K562 (cell line): ENCODE results near the gene SFI1. TPM values are rescaled to one million over a fixed set of nuclear protein-coding genes. Genes with fewer than 3 reads are reported as not detected.

ENCODE experiments used
- COPS2 ChIP-seq: fragments of 450-650 bp; conservative IDR thresholded peaks from 2 replicates; pipeline ENCODE4 v1.6.1; 2016; ENCODE audit warnings: mild to moderate bottlenecking, moderate library complexity
- FUS ChIP-seq: fragments of 200-400 bp; formaldehyde crosslinking; optimal IDR thresholded peaks from 2 replicates; pipeline ENCODE3; 2017; ENCODE audit warnings: low read depth, low read length
- POLR2G ChIP-seq: fragments of 200-400 bp; formaldehyde crosslinking; IDR thresholded peaks from 2 replicates; pipeline ENCODE4 v1.6.1; 2017; ENCODE audit warnings: low read depth, mild to moderate bottlenecking, antibody characterized with exemption, low read length, moderate library complexity
- POU5F1 ChIP-seq: fragments of 150-350 bp; IDR thresholded peaks from 2 replicates; pipeline ENCODE4 v1.6.1; 2014; ENCODE audit warnings: borderline replicate concordance, low read length, low read depth, mild to moderate bottlenecking; ENCODE audit not compliant: partially characterized antibody
- PRMT5 ChIP-seq: sonication (generic); formaldehyde crosslinking; IDR thresholded peaks from 2 replicates; pipeline ENCODE4 v1.5.0; 2020; ENCODE audit warnings: missing genetic modification reagents
- TFAM ChIP-seq: fragments of 250-450 bp; sonication (Bioruptor Pico); conservative IDR thresholded peaks from 2 replicates; pipeline ENCODE4 v1.5.0; 2021; ENCODE audit warnings: mild to moderate bottlenecking, moderate library complexity
- TOE1 ChIP-seq, 2 experiments: fragments of 450-650 bp in 1 of 2; sonication (generic) in 1 of 2; formaldehyde crosslinking in 1 of 2; IDR thresholded peaks; 2 replicates each; pipeline versions ENCODE4 v1.7.1 to v1.8.0; 2016 to 2022; ENCODE audit warnings: borderline replicate concordance in 2 of 2, mild to moderate bottlenecking in 2 of 2, antibody characterized with exemption in 1 of 2, inconsistent platforms in 1 of 2, low read depth in 1 of 2, missing genetic modification reagents in 1 of 2, moderate library complexity in 1 of 2
- TRIM28 ChIP-seq: fragments of 450-650 bp; IDR thresholded peaks from 2 replicates; pipeline ENCODE4 v1.6.1; 2017
- ZKSCAN3 ChIP-seq: fragments of 250-450 bp; sonication (Bioruptor Pico); IDR thresholded peaks from 2 replicates; pipeline ENCODE4 v1.4.0; 2020
- ZNF407 ChIP-seq: fragments of 450-650 bp; IDR thresholded peaks from 2 replicates; pipeline ENCODE4 v1.6.1; 2016; ENCODE audit warnings: low read depth
- ZNF507 ChIP-seq: conservative IDR thresholded peaks from 2 replicates; pipeline ENCODE4 v1.6.1; 2017; ENCODE audit warnings: missing genetic modification characterization, missing compliant biosample characterization
- ZNF75A ChIP-seq: fragments of 450-650 bp; formaldehyde crosslinking; IDR thresholded peaks from 2 replicates; pipeline ENCODE4 v1.4.0; 2020; ENCODE audit warnings: mild to moderate bottlenecking
- polyA plus RNA-seq, 8 experiments: library from polyadenylated mRNA; depleted of rRNA in 4 of 8; stranded (reverse) in 5 of 8; unstranded in 3 of 8; fragments of >200 nt; fragmentation: Nextera tagmentation in 2 of 8; fragmentation: Illumina TruSeq in 1 of 8; extraction: Ambion mirVana in 2 of 8; extraction: Trizol in 1 of 8; gene quantifications; 2 replicates each; pipeline versions ENCODE4 v1.2.1 to v1.2.3, GENCODE V29; 2011 to 2014; ENCODE audit warnings: inconsistent platforms in 1 of 8, missing spikeins in 1 of 8
- total RNA-seq, 7 experiments: library from RNA; depleted of rRNA in 6 of 7; stranded (reverse); fragments of >200 nt in 6 of 7; fragmentation: Illumina TruSeq in 2 of 7; extraction: Trizol in 2 of 7; gene quantifications; 2 replicates each; pipeline versions ENCODE4 v1.2.1 to v1.2.3, GENCODE V29; 2011 to 2021; ENCODE audit warnings: low replicate concordance in 1 of 7
- TF ChIP-seq, protein P1 (sequence below): sonication (generic); formaldehyde crosslinking; IDR thresholded peaks from 2 replicates; pipeline ENCODE4 v1.8.0; 2022; ENCODE audit warnings: missing genetic modification reagents, mild to moderate bottlenecking, borderline replicate concordance
- TF ChIP-seq, protein P2 (sequence below): fragments of 450-650 bp; IDR thresholded peaks from 2 replicates; pipeline ENCODE4 v1.6.1; 2016

SFI1 gene
- total and polyA plus RNA-seq, 9 of the 15 experiments (the other 6 are each of a cell fraction or from before 2014, with no cell fraction given): 3.0 to 25.6 (median 14.1) TPM

- TF ChIP-seq ZNF407 (peak; percentile 81), TFAM (no peak), TOE1 (IDR thresholded peaks at IDR 0.05; ENCODE audit: borderline replicate concordance) (peak; percentile 55; the same call in 1 of the 2 replicates), TOE1 (CRISPR knock-in tag; IDR thresholded peaks at IDR 0.05; ENCODE audit: borderline replicate concordance, low read depth) (no peak), POU5F1 (no peak), COPS2 (no peak), PRMT5 (no peak), ZNF75A (CRISPR knock-in tag) (no peak), POLR2G (peak; percentile 89), ZKSCAN3 (no peak), TRIM28 (no peak), FUS (no peak), ZNF507 (no peak)
- TF ChIP-seq, protein P1, sequence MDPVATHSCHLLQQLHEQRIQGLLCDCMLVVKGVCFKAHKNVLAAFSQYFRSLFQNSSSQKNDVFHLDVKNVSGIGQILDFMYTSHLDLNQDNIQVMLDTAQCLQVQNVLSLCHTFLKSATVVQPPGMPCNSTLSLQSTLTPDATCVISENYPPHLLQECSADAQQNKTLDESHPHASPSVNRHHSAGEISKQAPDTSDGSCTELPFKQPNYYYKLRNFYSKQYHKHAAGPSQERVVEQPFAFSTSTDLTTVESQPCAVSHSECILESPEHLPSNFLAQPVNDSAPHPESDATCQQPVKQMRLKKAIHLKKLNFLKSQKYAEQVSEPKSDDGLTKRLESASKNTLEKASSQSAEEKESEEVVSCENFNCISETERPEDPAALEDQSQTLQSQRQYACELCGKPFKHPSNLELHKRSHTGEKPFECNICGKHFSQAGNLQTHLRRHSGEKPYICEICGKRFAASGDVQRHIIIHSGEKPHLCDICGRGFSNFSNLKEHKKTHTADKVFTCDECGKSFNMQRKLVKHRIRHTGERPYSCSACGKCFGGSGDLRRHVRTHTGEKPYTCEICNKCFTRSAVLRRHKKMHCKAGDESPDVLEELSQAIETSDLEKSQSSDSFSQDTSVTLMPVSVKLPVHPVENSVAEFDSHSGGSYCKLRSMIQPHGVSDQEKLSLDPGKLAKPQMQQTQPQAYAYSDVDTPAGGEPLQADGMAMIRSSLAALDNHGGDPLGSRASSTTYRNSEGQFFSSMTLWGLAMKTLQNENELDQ (CRISPR knock-in tag): no peak
- TF ChIP-seq, protein P2, sequence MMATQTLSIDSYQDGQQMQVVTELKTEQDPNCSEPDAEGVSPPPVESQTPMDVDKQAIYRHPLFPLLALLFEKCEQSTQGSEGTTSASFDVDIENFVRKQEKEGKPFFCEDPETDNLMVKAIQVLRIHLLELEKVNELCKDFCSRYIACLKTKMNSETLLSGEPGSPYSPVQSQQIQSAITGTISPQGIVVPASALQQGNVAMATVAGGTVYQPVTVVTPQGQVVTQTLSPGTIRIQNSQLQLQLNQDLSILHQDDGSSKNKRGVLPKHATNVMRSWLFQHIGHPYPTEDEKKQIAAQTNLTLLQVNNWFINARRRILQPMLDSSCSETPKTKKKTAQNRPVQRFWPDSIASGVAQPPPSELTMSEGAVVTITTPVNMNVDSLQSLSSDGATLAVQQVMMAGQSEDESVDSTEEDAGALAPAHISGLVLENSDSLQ: no peak
Measured at GRCh38 chr22:31630331-31631329, 134.3 kb downstream of the SFI1 start (continued).
